Muscle of leg (tissue), 11 donors: ENCODE results near the gene PLXNB1. TPM values are rescaled to one million over a fixed set of nuclear protein-coding genes. Genes with fewer than 3 reads are reported as not detected.

Experiments
- DNase-seq: peaks from one replicate; pipeline ENCODE4 v3.0.0; 2013
- H3K27ac ChIP-seq: one replicate; pipeline ENCODE4 v1.5.1; 2013; ENCODE audit warnings: mild to moderate bottlenecking, low read length, control low read depth
- H3K27me3 ChIP-seq: one replicate; pipeline ENCODE4 v1.6.1; 2013; ENCODE audit warnings: low read length; ENCODE audit not compliant: control insufficient read depth, insufficient read depth
- H3K36me3 ChIP-seq: one replicate; pipeline ENCODE4 v1.6.1; 2013; ENCODE audit warnings: low read length; ENCODE audit not compliant: control insufficient read depth, insufficient read depth
- H3K4me1 ChIP-seq: one replicate; pipeline ENCODE4 v1.6.1; 2013; ENCODE audit warnings: low read length; ENCODE audit not compliant: control insufficient read depth, insufficient read depth
- H3K4me3 ChIP-seq: one replicate; pipeline ENCODE4 v1.5.1; 2013; ENCODE audit warnings: low read length, control low read depth
- H3K9me3 ChIP-seq: replicated peaks from 2 replicates; pipeline ENCODE4 v1.6.1; 2013; ENCODE audit warnings: low read depth, low read length; ENCODE audit not compliant: control insufficient read depth
- WGBS: methylation state at CpG from one replicate; pipeline ENCODE4 v1.1.5; 2013; ENCODE audit warnings: missing lambda C conversion rate; ENCODE audit not compliant: insufficient coverage; 5-methylcytosine and 5-hydroxymethylcytosine counted together
- polyA plus RNA-seq, 8 donors: library from polyadenylated mRNA; unstranded; fragments of 120-200 nt; gene quantifications; one replicate each; pipeline versions ENCODE4 v1.2.1 to v1.2.3, GENCODE V29; 2013; ENCODE audit warnings: inconsistent platforms in 1 of 8, low replicate concordance in 1 of 8; ENCODE audit not compliant: insufficient read length in 8 of 8, insufficient read depth in 1 of 8
- total RNA-seq: library from RNA; stranded (reverse); fragments of 120-200 nt; gene quantifications from one replicate; pipeline ENCODE4 v1.2.4, GENCODE V29; 2013

Gene PLXNB1
- total and polyA plus RNA-seq, 9 donors: 11.1 to 33.4 (median 19.0) TPM

DNA sequence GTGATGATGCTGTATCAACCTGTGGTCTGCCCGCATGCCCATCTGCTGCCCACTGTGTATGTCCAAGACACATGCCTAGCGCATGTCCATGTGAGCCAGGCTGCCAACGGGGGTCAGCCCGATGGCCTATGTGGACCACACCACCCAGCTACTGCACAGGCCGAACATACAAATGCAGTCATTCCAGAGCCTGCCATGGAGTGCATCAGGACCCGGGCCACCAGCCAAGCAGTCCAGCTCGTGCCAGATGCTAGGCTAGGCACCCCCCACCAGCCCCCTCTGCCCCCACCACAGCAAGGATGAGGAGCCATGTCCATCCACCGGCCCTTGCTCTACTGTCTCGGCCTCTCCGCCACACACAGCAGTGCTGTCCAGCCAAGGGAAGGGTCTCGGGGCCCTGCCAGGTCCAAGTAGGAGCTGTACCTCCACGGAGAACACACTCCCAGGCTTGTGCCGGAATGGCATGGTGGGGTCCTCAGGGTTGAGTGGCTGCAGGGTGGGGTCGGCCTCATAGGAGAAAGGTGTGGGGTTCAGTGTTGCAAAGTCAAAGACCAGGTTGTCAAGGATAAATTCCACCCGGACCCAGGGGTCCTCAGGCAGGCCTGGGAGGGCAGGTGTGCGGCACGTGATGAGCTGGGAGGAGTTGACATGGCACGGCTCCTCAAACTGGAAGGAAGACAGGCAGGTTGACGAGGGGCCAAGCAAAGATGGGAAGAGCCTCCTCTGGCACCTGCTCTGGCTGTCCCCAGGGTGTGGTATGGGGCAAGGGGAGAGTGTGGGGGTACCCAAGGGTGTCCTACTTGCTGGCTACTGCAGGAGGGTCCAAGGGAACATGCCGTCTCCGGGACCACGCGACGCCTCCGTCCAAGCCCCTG lies 15.3 kb downstream of the PLXNB1 start:
- Histone ChIP-seq H3K9me3 (no peaks in the 10 kb centered on the region), H3K27me3 (no peaks in the 10 kb centered on the region), H3K27ac (no peak overlapping the region), H3K36me3 (peaks cover 86% of the 10 kb centered on the region), H3K4me3 (no peak overlapping the region), H3K4me1 (no peaks in the 10 kb centered on the region)
- 86% methylated on average over 23 of the region's 25 CpGs for WGBS
- DNase-seq: no peak

DNA sequence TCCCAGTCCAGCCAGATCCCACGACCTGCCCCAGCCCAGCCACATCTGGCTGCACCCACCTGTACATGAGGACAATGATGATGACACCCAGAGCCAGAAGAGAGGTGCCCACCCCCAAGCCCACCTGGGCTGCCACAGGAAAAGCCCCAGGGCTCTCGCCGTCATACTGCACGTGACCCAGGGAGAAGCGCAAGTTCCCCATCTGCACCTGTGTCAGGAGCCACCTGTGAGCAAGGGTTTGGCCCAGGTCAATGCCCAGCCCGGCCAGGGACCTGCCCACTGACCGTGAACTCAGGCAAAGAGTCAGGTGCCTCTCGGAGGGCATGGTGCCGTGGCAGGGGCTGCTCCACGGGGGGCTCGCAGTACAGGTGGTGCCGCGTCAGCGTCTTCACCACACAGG lies 16.3 kb downstream of the PLXNB1 start:
- 91% methylated on average over 14 of the region's 14 CpGs for WGBS
- Histone ChIP-seq H3K9me3 (no peaks in the 10 kb centered on the region), H3K4me3 (no peak overlapping the region), H3K36me3 (peaks cover 89% of the 10 kb centered on the region), H3K27ac (no peak overlapping the region), H3K27me3 (no peaks in the 10 kb centered on the region), H3K4me1 (no peaks in the 10 kb centered on the region)
- no peak for DNase-seq

DNA sequence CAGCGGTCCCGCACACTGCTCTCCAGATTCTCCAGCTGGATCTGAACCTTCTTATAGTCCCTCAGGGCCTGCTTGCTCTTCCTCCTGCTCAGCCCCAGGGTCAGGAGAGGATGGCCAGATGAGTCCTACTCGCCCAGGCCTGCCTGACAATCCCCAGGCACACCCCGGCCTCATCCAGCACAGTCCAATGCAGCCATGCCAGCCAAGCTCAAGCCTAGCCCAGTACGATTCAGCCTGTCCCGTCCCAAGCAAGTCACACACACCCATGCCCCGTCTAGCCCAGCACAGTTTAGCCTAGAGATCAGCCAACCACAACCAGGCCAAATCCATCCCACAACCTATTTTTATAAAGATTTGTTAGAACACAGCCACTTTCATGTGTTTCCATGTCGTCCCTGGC lies 16.8 kb downstream of the PLXNB1 start:
- no peak overlapping the region for H3K4me3 ChIP-seq
- DNase-seq: no peak
- H3K27me3 ChIP-seq: no peaks in the 10 kb centered on the region
- H3K36me3 ChIP-seq: peaks cover 86% of the 10 kb centered on the region
- WGBS: 76% methylated on average over 8 of the region's 8 CpGs
- no peaks in the 10 kb centered on the region for H3K9me3 ChIP-seq
- no peak overlapping the region for H3K27ac ChIP-seq
- no peaks in the 10 kb centered on the region for H3K4me1 ChIP-seq

DNA sequence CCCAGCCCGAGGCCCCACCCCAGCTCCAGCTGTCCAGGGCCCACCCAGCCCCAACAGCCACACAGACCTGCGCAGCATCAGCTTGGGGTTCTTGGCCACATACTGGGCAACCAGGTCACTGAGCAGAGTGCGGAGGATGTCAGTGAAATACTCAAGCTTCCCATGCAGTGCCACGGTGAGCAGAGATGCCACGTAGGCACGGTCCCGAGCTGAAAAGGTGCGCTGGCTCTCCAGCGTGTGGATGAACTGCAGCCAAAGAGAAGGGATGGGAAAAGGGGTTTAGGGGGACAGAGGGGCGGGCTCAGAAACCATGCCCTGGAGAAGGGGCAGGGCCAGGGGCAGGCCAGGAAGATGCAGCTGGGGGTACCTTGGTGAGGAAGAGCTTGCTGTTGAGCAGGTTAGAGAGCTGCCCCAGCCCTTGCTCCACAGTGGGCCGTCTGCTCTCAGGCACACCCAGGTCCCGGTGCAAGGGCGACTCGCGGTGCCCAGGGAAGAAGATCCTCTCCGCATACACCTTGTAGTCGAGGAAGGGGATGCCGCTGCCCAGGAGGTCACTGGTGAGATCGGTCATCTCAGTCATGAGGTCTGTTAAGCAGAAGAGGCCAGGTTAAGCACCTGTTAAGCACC lies 17.4 kb downstream of the PLXNB1 start:
- Histone ChIP-seq H3K4me3 (no peak overlapping the region), H3K27ac (no peak overlapping the region), H3K27me3 (no peaks in the 10 kb centered on the region), H3K36me3 (peaks cover 82% of the 10 kb centered on the region), H3K4me1 (no peaks in the 10 kb centered on the region), H3K9me3 (no peaks in the 10 kb centered on the region)
- 91% methylated on average over 19 of the region's 19 CpGs for WGBS
- no peak for DNase-seq

DNA sequence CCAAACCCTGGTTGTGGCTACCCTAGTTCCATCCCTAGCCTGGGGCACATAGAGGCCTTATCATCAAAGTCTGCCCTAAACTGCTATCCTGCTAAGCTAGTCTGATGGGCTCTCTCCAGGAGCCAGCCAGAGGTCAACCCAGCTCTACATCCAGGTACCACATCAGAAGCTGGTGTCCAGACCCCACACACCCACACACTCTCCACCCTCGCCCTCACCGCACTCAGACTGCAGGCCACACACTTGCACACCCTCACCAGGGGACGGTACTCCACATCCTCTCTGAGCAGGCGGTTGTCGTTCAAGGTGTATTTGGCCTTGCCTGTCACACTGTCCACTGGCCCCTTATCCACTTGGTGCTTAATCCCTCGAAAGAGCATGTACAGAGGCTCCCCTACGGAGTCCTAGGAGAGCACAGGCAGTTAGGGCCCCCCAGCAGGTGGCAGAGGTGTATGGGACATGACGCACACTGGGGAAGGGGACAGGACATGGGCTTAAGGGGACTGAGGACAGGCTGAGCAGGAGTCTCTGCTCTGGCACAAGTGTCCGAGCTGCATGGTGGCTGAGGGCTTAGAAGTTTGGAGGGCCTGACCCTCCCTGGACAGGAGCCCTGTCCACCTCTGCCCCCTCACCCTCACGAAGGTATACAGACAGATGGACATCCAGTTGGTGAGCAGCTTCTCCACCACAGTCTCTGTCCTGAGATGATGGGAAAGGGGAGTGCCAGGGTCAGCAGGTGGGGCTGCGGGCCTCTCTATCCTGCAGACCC lies 18.1 kb downstream of the PLXNB1 start:
- DNase-seq: peak; percentile 0
- no peaks in the 10 kb centered on the region for H3K27me3 ChIP-seq
- no peak overlapping the region for H3K4me3 ChIP-seq
- no peak overlapping the region for H3K27ac ChIP-seq
- no peaks in the 10 kb centered on the region for H3K9me3 ChIP-seq
- H3K36me3 ChIP-seq: peaks cover 76% of the 10 kb centered on the region
- H3K4me1 ChIP-seq: no peaks in the 10 kb centered on the region
- WGBS: 92% methylated on average over 8 of the region's 11 CpGs

DNA sequence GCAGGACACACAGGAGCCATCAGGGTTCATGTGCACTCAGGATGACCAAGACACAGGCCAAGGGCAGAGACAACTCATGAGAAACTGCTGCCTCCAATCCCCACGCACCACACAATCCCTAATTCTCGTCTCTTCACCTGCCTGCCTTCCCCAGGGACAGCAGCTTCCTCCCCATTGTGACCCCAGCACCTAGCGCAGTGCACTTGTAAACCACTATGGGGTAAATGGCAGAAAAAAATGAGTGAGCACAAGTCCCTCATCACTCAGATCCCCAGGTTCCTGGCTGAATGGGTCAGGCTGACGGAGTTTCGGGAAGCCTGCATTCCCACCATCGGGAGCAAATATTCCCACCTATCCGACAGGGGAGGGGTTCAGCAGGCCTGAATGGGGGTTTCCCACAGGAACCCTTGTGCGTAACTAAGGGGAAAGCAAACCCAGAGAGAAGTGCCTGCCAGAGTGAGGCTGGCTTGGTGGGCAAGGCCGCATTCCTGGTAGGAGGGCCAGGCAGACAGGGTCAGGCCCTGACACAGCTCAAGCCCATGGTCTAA lies 18.8 kb downstream of the PLXNB1 start:
- peaks cover 79% of the 10 kb centered on the region for H3K36me3 ChIP-seq
- DNase-seq: no peak
- H3K4me3 ChIP-seq: no peak overlapping the region
- H3K4me1 ChIP-seq: no peaks in the 10 kb centered on the region
- H3K9me3 ChIP-seq: no peaks in the 10 kb centered on the region
- WGBS: 94% methylated on average over 3 of the region's 9 CpGs
- H3K27ac ChIP-seq: no peak overlapping the region
- H3K27me3 ChIP-seq: no peaks in the 10 kb centered on the region

DNA sequence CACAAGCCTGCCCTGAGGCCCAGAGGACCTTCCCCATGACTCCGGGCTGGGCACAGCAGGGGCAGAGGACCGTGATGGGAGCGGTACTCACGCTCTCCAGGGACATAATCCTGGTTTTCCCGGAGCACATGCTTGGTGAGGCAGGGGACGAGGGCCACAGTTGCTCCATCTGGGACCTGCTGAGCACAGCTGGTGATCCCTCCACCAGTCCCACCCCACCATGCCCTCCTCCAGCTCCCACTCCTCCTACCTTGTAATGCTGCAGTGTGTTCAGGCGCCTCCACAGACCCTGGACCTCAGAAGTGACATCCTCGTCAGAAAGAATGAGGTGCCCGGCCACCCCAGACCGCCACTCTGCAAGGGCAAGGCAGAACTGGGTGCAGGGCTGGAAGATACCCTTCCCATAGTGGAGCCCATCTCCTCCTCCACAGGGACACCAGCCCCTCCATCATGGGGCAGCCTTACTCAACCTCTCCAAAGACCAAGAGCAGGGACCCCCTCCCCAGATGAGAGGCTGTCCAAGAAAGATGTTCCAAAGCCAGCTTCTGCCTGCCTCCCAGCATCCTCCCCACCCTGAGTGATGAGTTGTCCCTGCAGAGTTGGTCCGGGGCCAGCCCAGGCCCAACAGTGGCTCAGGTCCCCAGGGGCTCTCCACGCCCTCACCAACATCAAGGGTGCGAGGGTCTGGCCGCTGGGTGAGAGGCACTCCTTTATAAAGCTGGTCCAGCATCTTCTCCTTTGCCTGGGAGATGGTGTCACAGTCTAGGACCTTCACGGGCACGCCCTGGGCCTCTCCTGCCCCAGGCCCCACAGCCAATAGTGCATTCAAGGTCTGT lies 19.5 kb downstream of the PLXNB1 start:
- Histone ChIP-seq H3K27me3 (no peaks in the 10 kb centered on the region), H3K4me3 (no peak overlapping the region), H3K36me3 (peaks cover 76% of the 10 kb centered on the region), H3K9me3 (no peaks in the 10 kb centered on the region), H3K27ac (no peak overlapping the region), H3K4me1 (no peaks in the 10 kb centered on the region)
- DNase-seq: peak; percentile 0
- WGBS: 96% methylated on average over 14 of the region's 16 CpGs

DNA sequence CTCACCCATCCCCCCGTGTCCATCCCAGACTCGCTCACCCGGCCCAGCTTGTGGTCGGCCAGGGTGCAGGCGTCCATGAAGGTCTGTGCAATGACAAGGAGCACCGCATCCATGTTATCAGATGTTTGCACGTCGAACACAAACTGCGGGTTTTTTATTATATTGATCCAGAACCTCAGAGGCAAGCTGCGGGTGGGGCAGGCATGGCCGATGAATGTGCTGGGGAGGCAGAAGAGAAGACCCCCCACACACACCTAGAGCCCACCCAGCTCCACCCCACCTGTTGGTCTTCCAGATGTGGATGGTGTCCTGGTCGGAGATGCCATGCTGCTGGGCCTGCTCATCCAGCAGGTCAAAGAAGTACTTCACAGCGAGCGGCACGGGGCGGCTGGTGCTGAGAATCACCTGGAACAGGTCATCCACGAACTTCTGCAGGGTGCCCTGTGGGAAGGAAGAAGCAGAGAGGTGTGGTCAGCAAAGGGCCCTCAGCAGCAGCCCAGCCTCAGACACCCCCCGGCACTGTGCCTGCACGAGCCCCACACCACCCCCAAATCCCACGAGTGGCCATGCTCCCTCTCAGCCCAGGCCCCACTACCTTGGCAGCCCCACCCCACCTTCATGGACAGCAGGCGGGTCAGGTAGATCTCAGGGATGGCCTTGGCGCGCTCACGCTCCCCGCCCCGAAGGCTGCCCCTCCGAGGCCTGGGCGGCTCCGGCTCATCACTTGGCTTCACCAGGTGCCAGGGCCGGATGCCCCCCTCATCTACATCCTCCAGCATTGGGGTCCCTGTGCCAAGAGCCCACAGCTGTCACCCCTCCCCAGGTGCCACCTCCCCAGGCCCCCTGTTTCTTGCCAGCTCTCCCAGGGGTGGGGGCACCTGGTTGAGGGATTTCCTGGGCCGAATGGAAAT lies 20.3 kb downstream of the PLXNB1 start:
- peak; percentile 0 for DNase-seq
- Histone ChIP-seq H3K4me1 (no peaks in the 10 kb centered on the region), H3K9me3 (no peaks in the 10 kb centered on the region), H3K27ac (no peak overlapping the region), H3K27me3 (no peaks in the 10 kb centered on the region), H3K4me3 (no peak overlapping the region), H3K36me3 (peaks cover 77% of the 10 kb centered on the region)
- 92% methylated on average over 20 of the region's 31 CpGs for WGBS

DNA sequence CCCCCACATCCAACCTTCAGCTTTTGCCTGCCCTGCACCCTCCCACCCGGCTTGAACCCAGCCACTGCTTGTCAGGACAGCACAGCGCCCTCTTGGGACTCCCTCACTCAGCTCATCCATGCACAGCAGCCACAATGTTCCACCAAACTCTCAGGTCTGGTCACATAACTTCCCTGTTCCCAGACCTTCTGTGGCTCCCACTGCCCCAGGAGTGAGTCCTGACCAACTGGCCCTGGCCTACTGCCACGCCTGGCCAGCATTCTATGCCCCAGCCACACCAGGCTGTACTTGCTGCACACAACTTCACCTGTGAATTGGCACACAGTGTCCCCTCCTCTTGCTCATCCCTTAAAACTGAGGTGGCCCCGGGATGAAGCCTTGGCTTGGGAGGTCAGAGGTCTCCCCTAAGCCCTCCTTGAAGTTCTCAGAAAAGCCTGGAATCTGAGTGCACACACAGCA lies 21.0 kb downstream of the PLXNB1 start:
- Histone ChIP-seq H3K9me3 (no peaks in the 10 kb centered on the region), H3K4me3 (no peak overlapping the region), H3K4me1 (no peaks in the 10 kb centered on the region), H3K27me3 (no peaks in the 10 kb centered on the region), H3K27ac (no peak overlapping the region), H3K36me3 (peaks cover 77% of the 10 kb centered on the region)
- 84% methylated on average over 4 of the region's 4 CpGs for WGBS
- no peak for DNase-seq
